Smooth muscle cell (in vitro differentiated cells): Measurements from ENCODE around the gene TMC4. TPM values are rescaled to one million over a fixed set of nuclear protein-coding genes. Genes with fewer than 3 reads are reported as not detected.

ENCODE experiments used
- DNase-seq: peaks from one replicate; lab custom pipeline; 2025; ENCODE audit not compliant: unreplicated experiment; lab: John Stamatoyannopoulos, UW
- H2AFZ ChIP-seq: fragments of 200-600 bp; sonication (generic); 2 replicates; pipeline ENCODE4 v1.6.0; 2016; ENCODE audit warnings: antibody characterized with exemption, low read depth, mild to moderate bottlenecking
- H3F3A ChIP-seq: fragments of 200-600 bp; sonication (generic); 2 replicates; pipeline ENCODE4 v1.6.0; 2017; ENCODE audit warnings: antibody characterized with exemption, low read depth
- H3K27ac ChIP-seq: fragments of 200-600 bp; sonication (generic); 2 replicates; pipeline ENCODE4 v1.5.1; 2016; ENCODE audit warnings: low read depth, mild to moderate bottlenecking
- H3K27me3 ChIP-seq: fragments of 200-600 bp; sonication (generic); 2 replicates; pipeline ENCODE4 v1.6.1; 2016; ENCODE audit warnings: low read depth, mild to moderate bottlenecking
- H3K36me3 ChIP-seq: fragments of 200-600 bp; sonication (generic); 2 replicates; pipeline ENCODE4 v1.5.1; 2016; ENCODE audit warnings: low read depth
- H3K4me1 ChIP-seq: fragments of 200-600 bp; sonication (generic); 2 replicates; pipeline ENCODE4 v1.5.1; 2016; ENCODE audit warnings: low read depth
- H3K4me2 ChIP-seq: fragments of 200-600 bp; sonication (generic); 2 replicates; pipeline ENCODE4 v1.6.0; 2016; ENCODE audit warnings: mild to moderate bottlenecking
- H3K4me3 ChIP-seq: fragments of 200-600 bp; sonication (generic); 2 replicates; pipeline ENCODE4 v1.5.1; 2016; ENCODE audit warnings: mild to moderate bottlenecking
- H3K79me2 ChIP-seq: fragments of 200-600 bp; sonication (generic); 2 replicates; pipeline ENCODE4 v1.6.0; 2016; ENCODE audit warnings: low read depth, mild to moderate bottlenecking
- H3K9ac ChIP-seq: fragments of 200-600 bp; sonication (generic); 2 replicates; pipeline ENCODE4 v1.6.0; 2016; ENCODE audit warnings: low read depth
- H3K9me3 ChIP-seq: fragments of 200-600 bp; sonication (generic); replicated peaks from 2 replicates; pipeline ENCODE4 v1.5.1; 2016; ENCODE audit warnings: low read depth
- H4K20me1 ChIP-seq: fragments of 200-600 bp; sonication (generic); 2 replicates; pipeline ENCODE4 v1.6.0; 2016; ENCODE audit warnings: low read depth
- CTCF ChIP-seq: fragments of 200-600 bp; sonication (generic); IDR thresholded peaks from 2 replicates; pipeline ENCODE4 v1.5.1; 2017; ENCODE audit warnings: borderline replicate concordance, mild to moderate bottlenecking, antibody characterized with exemption; ENCODE audit not compliant: insufficient read depth, poor library complexity, severe bottlenecking
- WGBS: methylation state at CpG from one replicate; pipeline ENCODE4 v1.1.7; 2016; ENCODE audit warnings: low lambda C conversion rate; 5-methylcytosine and 5-hydroxymethylcytosine counted together
- polyA plus RNA-seq: library from polyadenylated mRNA; unstranded; fragments of >200 nt; fragmentation: Nextera tagmentation; extraction: Ambion mirVana; gene quantifications from 2 replicates; pipeline ENCODE4 v1.2.1, GENCODE V29; 2016
- total RNA-seq: library from RNA; depleted of rRNA; stranded (reverse); fragments of >200 nt; gene quantifications from 2 replicates; pipeline ENCODE4 v1.2.3, GENCODE V29; 2014

Gene TMC4
- total and polyA plus RNA-seq, 2 experiments from 2014 or later, result 5.9 to 6.7 TPM

GRCh38 chr19:54211235-54211634 lies 38.3 kb upstream of the TMC4 start:
- WGBS, result 86% methylated on average over 12 of the region's 12 CpGs
- Histone ChIP-seq H3K4me3 (no peak overlapping the region), H3K27ac (peak overlapping the region; percentile 20), H2AFZ (no peak overlapping the region), H3K79me2 (peaks cover 10% of the 10 kb centered on the region), H3K27me3 (no peaks in the 10 kb centered on the region), H4K20me1 (peaks cover 85% of the 10 kb centered on the region), H3K9me3 (no peaks in the 10 kb centered on the region), H3K4me2 (no peak overlapping the region), H3F3A (peaks cover 44% of the 10 kb centered on the region), H3K9ac (no peak overlapping the region), H3K36me3 (no peaks in the 10 kb centered on the region), H3K4me1 (peaks cover 6% of the 10 kb centered on the region)
- DNase-seq, result no peak
- no peak for TF ChIP-seq CTCF

- H3K36me3 ChIP-seq, result no peaks in the 10 kb centered on the region
- H3K4me3 ChIP-seq, result no peak overlapping the region
- peak overlapping the region; percentile 70 for H3K27ac ChIP-seq
- peaks cover 23% of the 10 kb centered on the region for H3K79me2 ChIP-seq
- TF ChIP-seq CTCF, result no peak
- no peaks in the 10 kb centered on the region for H3K27me3 ChIP-seq
- 54% methylated on average over 10 of the region's 10 CpGs for WGBS
- H3K9ac ChIP-seq, result peak overlapping the region; percentile 13
- peak overlapping the region; percentile 49 for H3K4me2 ChIP-seq
- H4K20me1 ChIP-seq, result peaks cover 90% of the 10 kb centered on the region
- peaks cover 56% of the 10 kb centered on the region for H3F3A ChIP-seq
- H3K9me3 ChIP-seq, result no peaks in the 10 kb centered on the region
- H3K4me1 ChIP-seq, result peaks cover 6% of the 10 kb centered on the region
- H2AFZ ChIP-seq, result no peak overlapping the region
- DNase-seq, result peak; percentile 48
These were observed 37.0 kb upstream of the TMC4 start for GRCh38 chr19:54209811-54210494.

GRCh38 chr19:54209058-54209810 lies 36.3 kb upstream of the TMC4 start:
- peaks cover 30% of the 10 kb centered on the region for H3K79me2 ChIP-seq
- peaks cover 6% of the 10 kb centered on the region for H3K4me1 ChIP-seq
- peaks cover 63% of the 10 kb centered on the region for H3F3A ChIP-seq
- no peaks in the 10 kb centered on the region for H3K36me3 ChIP-seq
- no peak for TF ChIP-seq CTCF
- H3K4me3 ChIP-seq, result no peak overlapping the region
- WGBS, result 76% methylated on average over 22 of the region's 24 CpGs
- H3K27me3 ChIP-seq, result no peaks in the 10 kb centered on the region
- peaks cover 94% of the 10 kb centered on the region for H4K20me1 ChIP-seq
- H2AFZ ChIP-seq, result no peak overlapping the region
- peak overlapping the region; percentile 49 for H3K4me2 ChIP-seq
- no peak for DNase-seq
- H3K9me3 ChIP-seq, result no peaks in the 10 kb centered on the region
- H3K27ac ChIP-seq, result peak overlapping the region; percentile 70
- peak overlapping the region; percentile 13 for H3K9ac ChIP-seq

GRCh38 chr19:54208784-54209057 lies 35.8 kb upstream of the TMC4 start:
- Histone ChIP-seq H3K4me1 (peaks cover 6% of the 10 kb centered on the region), H3K4me2 (no peak overlapping the region), H3F3A (peaks cover 66% of the 10 kb centered on the region), H2AFZ (no peak overlapping the region), H3K9ac (no peak overlapping the region), H4K20me1 (peaks cover 99% of the 10 kb centered on the region), H3K36me3 (no peaks in the 10 kb centered on the region), H3K4me3 (no peak overlapping the region), H3K9me3 (no peaks in the 10 kb centered on the region), H3K79me2 (peaks cover 35% of the 10 kb centered on the region), H3K27me3 (no peaks in the 10 kb centered on the region), H3K27ac (no peak overlapping the region)
- 84% methylated on average over 8 of the region's 8 CpGs for WGBS
- no peak for DNase-seq
- TF ChIP-seq CTCF, result no peak
